RCC 7860 (cell line): ENCODE data around the gene TSR2.
A peak's percentile ranks its signal among the peaks of the same experiment; 100 is the strongest.
"Not testable (repeated sequence)": the region's sequence is repeated elsewhere in the genome, so short reads cannot be mapped to it uniquely, and the experiment has no call there.

Source experiments
- DNase-seq: peaks from one replicate; pipeline ENCODE4 v3.0.0-alpha.2; 2015; ENCODE audit warnings: low spot score
- FAIRE-seq: peaks from 2 replicates; lab custom pipeline; 2012; peaks lifted over from hg19 to GRCh38; lab: Jason Lieb, UNC

Gene TSR2

DNA sequence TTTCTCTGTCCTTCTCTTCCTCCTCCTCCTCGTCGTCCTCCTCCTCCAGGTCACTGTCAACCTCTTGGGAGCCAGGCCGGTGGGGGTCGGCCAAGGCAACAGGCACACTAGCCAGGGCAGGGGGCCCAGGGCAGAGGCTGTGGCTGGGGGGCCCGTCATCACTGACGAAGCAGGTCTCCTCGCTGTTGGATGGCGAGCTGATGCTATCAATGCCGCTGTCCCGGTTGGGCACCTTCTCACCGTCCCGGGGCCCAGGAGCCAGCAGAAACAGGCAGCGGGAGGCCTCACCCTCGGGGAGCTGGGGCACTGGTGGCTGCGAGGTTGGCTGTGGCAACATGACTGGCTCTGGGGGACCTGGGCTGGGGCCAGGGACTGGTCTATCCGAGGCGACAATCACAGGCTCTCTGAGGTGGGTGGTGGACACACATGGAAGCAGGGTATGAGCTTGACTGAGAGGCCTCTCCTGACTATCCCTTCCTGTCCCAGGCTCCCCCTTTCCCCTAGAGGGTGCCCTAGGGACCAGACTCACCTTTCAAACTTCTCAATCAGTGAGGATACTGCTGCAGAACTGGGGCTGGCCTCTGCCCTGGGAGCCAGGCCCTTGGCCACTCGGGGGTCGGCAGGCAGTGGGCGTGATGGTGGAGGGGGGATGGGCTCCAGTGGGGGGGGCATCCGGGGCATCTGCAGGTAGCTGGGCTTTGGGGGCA lies 30.0 kb downstream of the TSR2 start:
- no peak for FAIRE-seq
- DNase-seq = no peak

DNA sequence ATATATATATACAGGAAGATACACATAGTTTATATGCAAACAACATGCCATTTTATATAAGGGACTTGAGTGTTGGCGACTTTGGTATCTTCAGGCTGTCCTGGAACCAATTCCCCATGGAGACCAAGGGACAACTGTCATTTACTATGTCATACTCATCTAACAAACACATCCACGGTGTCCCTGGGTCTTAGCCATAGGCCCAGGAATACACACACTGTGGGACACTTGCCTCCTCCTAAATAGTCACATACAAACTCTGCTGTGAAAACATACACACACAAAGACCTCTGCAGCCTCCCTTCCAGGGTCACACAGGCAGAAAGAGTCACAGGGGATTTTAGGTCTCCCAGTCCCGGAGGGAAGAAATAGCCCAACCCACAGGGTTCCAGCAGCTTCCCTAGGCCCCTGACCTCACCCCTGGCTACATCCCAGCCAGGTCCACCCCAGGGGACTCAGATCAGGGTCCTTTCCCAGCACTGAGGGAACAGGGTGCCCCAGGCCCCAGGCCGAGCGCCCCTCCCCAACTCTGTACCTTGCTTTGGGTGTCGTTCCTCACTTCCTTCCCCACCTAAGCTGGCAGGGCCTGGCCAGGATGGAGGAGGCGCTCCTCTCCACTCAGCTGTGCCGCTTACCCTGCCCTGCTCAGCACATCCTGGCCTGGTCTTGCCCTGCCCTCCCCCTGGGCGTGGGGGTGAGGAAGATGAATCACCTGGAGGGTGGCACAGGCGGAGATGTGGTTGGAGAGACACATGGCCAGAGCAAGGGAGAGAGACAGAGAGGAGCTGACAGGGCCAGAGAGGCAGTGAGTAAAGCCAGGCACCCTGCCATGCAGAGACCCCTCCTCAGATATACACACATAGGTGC lies 34.0 kb downstream of the TSR2 start:
- FAIRE-seq (peak; percentile 89), DNase-seq (peak; percentile 71)

DNA sequence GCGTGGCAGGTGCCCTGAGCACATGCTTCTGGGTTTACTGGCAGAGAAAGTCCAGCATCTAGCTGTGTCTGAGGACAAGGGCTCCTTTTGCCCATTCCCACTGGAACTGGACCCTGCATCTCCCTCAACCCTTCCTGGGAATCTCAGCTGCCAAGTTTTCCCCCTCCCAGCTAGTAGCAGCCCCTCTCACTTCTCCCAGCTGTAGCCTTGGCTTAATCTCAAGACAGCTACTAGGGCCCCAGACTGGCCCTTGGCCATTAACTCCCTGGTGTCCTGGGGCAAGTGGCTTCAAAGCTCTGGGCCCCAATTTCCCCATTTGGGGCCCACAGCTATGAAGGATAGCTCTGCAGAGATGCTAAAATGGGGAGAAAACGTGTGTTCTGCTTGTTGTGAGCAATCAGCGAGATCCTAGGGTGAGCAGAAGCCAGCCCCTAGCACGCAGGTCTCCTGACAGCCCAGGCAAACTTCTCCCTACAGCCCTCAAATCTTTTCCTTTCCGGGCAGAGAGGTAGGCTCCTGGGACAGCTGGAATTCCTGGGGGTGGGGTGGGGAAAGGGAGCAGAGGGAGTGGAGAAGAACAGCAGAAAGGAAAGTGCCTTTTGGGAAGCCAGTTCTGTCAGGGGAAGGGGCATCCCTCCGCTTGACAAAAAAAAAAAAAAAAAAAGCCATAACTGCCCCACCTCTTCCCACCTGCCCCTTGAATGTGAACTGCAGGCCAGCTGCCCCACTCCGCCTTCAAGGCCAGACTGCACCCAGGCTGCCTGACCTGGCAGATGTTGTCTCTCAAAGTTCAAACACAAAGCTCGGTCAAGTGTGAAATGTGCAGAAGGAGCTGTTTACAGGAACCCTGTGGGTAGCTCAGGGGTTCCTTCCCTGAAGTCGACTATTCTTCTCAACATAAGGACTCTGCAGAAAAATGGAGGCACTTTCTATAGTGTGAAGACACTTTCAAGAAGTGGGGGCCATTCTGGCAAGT lies 39.2 kb downstream of the TSR2 start:
- DNase-seq (no peak), FAIRE-seq (no peak)

DNA sequence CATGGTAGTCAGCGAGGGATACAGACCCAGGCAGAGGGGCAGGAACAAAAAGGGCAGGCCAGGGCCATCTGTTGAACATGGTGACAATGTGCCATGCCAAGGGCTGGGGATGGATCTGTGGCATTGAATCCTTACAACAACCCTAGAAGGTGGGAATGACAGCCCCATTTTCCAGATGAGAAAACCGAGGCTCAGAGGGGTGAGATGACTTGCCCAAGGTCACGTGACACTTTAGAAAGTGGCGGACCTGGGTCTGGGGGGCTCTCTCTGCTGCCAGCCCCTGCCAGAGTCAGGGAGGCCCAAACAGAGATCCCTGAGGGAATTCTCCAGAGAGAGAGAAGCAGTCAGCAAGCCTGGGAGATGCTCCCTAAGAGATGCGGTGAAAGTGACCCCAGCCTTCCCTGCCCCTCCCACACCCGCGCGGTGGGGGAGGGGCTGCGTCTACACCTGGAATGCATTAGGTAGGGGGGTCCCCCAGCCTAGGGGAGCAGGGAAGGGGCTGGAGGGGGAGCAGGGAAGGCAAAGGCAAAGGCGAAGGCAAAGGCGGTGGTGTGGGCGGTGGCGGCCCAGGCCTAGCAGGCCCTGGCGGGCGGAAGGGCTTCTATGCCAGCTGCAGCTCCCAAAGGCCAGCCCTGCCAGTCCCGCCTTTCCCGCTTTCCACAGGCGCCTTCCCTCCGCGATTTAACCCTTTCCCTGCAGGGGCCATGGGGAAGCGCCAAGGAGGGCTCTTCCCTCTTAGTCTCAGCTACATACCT lies 42.8 kb downstream of the TSR2 start:
- FAIRE-seq = no peak
- DNase-seq = no peak

DNA sequence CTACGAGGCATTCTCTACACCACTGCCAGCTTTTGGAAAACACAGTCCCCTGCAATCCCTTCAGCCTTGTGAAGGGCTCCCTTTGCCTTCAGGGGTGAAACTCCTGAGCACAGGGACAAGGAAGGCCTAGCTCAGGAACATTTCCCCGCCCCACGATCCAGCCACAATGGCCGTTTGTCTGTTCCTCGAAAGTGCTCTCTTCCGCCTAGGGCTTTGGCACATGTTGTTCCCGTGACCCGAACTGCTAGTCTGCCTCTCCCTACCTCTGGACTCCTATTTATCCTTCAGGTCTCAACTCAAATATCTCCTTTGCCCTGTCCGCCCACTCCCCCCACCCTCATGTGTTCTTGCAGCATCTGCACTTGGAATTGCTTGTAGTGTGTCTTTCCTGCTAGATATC lies 43.7 kb downstream of the TSR2 start:
- DNase-seq = no peak
- no peak for FAIRE-seq

DNA sequence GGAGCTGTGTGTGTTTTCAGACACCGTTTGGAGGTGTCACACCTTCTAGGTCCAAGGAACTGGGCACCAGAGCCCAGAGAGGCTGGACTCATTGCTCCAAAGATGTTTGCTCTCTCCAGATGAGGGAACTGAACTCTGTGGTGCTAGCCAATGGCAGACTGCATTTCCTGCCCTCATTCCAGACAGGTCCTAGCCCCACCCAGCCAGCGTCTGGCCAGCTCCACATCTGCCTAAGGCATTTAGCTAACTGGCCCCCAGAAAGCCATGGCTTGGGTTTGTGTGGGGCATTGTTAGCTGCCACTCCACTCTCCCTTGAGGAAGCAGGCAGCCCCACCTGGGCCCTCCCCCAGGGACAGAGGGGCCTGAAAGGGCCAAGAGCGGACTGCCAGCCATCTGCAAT lies 44.5 kb downstream of the TSR2 start:
- no peak for DNase-seq
- no peak for FAIRE-seq

DNA sequence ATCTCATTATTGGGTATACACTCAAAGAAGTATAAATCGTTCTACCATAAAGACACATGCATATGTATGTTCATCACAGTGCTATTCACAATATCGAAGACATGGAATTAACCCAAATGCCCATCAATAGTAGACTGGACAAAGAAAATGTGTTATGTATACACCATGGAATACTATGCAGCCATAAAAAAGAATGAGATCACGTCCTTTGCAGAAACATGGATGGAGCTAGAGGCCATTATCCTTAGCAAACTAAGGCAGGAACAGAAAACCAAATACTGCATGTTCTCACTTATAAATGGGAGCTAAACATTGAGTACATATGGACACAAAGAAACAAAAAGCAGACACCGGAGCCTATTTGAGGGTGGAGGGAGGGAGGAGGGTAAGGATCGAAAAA lies 49.6 kb downstream of the TSR2 start:
- not testable (repeated sequence) for DNase-seq, FAIRE-seq

DNA sequence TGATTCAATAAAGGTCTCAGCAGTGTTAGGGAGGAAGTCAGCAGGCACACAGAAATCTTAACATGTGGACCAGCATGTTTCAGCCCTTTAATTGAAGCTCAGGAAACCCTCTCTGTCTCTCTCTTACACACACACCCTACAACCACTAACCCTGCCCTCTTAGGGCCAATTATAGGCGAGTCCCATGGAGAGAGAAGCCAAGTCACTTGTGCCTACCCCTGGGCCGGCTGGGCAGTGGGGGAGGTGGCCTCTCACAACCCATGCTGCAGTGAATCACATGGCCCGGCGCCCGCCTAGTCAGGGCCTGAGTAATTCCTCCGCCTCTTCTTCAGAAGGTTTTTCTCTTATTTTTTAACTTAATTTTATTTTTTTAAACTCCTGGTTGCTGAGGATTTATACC lies 52.1 kb downstream of the TSR2 start:
- FAIRE-seq = peak; percentile 85
- peak; percentile 47 for DNase-seq

DNA sequence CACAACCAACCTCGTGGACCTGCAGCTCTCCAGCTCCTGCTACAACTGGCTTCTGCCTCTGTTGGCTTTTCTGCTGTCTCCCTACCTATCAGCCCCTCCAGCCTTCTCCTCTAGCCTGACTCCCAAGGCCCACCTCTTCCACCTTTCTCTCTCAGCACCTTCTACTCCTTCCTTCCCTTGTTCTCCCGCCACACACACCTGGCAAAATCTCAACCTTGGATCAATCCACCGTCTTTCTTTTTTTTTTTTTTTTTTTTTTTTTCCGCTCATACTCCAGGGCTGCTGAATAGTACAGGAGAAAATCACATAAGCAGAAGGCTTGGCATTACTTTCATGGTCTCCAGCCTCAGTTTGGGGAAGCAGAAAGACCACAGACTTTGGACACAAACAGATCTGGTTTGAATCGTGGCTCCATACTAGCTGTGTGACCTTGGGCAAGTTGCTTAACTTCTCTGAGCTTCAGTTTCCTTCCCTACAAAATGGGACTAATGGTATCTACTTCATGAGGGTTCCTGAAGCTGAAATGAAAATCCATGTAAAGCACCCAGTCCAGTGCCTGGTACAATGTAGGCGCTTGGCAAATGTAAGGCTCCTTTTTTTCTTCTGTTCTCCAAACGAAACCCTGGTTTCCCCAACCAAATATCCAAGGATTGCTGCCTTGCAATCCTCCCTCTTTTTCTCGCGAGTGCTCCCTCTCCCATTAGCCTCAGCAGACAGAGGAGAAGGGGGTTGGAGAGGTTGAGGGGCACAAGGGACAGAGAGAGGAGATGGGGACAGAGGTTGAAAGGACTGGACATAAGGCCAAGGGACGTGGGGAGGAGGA lies 54.2 kb downstream of the TSR2 start:
- DNase-seq (no peak), FAIRE-seq (no peak)
